H1 (cell line): Measurements from ENCODE around the gene TMEM154. TPM values are rescaled to one million over a fixed set of nuclear protein-coding genes. Genes with fewer than 3 reads are reported as not detected.
A peak's percentile ranks its signal among the peaks of the same experiment; 100 is the strongest.

Source experiments
- CTCF ChIA-PET: fragments of 300-600 bp; sonication (Branson Sonifier 250); formaldehyde crosslinking; loops from one replicate; lab custom pipeline; 2021; ENCODE audit not compliant: partially characterized antibody; lab: Charles Lee
- POLR2A ChIA-PET: fragments of 300-600 bp; sonication (Branson Sonifier 250); formaldehyde crosslinking; loops from one replicate; lab custom pipeline; 2021; ENCODE audit warnings: inconsistent platforms; ENCODE audit not compliant: partially characterized antibody; lab: Charles Lee
- DNase-seq, 2 experiments: peaks; one replicate each; pipeline versions ENCODE4 v3.0.0 to v3.0.0-alpha.2; 2010 to 2022; ENCODE audit warnings: low spot score in 2 of 2, low read depth in 1 of 2, mixed read lengths in 1 of 2
- FAIRE-seq: peaks from 2 replicates; lab custom pipeline; 2011; peaks lifted over from hg19 to GRCh38; lab: Jason Lieb, UNC
- H2AFZ ChIP-seq: 2 replicates; pipeline ENCODE4 v1.8.1; 2012; ENCODE audit warnings: low read length, inconsistent platforms
- H2AK5ac ChIP-seq: 2 replicates; pipeline ENCODE4 v1.6.1; 2013; ENCODE audit warnings: low read depth, low read length
- H2BK120ac ChIP-seq: replicated peaks from 2 replicates; pipeline ENCODE3; 2013; ENCODE audit warnings: low read depth, low read length, inconsistent platforms
- H2BK12ac ChIP-seq: 2 replicates; pipeline ENCODE4 v1.6.1; 2013; ENCODE audit warnings: low read depth, low read length
- H2BK15ac ChIP-seq: 2 replicates; pipeline ENCODE4 v1.6.1; 2013; ENCODE audit warnings: low read length
- H2BK20ac ChIP-seq: 2 replicates; pipeline ENCODE4 v1.6.1; 2013; ENCODE audit warnings: low read length
- H2BK5ac ChIP-seq: 2 replicates; pipeline ENCODE4 v1.6.1; 2013; ENCODE audit warnings: low read depth, low read length
- H3K14ac ChIP-seq: 2 replicates; pipeline ENCODE4 v1.6.1; 2013; ENCODE audit warnings: inconsistent platforms; ENCODE audit not compliant: insufficient read length
- H3K18ac ChIP-seq: 2 replicates; pipeline ENCODE4 v1.6.1; 2013; ENCODE audit warnings: low read length; ENCODE audit errors: extremely low read depth
- H3K23ac ChIP-seq: 2 replicates; pipeline ENCODE4 v1.6.1; 2013; ENCODE audit warnings: inconsistent platforms; ENCODE audit not compliant: insufficient read length
- H3K23me2 ChIP-seq: 2 replicates; pipeline ENCODE4 v1.6.1; 2013; ENCODE audit warnings: low read depth, low read length
- H3K27ac ChIP-seq: 2 replicates; pipeline ENCODE4 v1.6.1; 2011; ENCODE audit warnings: low read depth, low read length, inconsistent platforms
- H3K27me3 ChIP-seq, 4 experiments: replicated peaks in 1 of 4; 1 replicate in 1 of 4; 2 replicates in 3 of 4; pipeline versions ENCODE4 v1.6.1 to v1.8.1; 2011 to 2013; ENCODE audit warnings: low read length in 3 of 4, mild to moderate bottlenecking in 3 of 4, inconsistent platforms in 2 of 4, mixed read lengths in 2 of 4, moderate library complexity in 1 of 4; ENCODE audit not compliant: control insufficient read depth in 3 of 4, insufficient read depth in 3 of 4; ENCODE audit errors: extremely low read depth in 1 of 4
- H3K36me3 ChIP-seq, 4 experiments: 2 replicates each; pipeline versions ENCODE4 v1.6.1 to v1.8.1; 2011 to 2013; ENCODE audit warnings: mild to moderate bottlenecking in 4 of 4, low read length in 3 of 4, moderate library complexity in 2 of 4, control low read depth in 1 of 4, inconsistent platforms in 1 of 4; ENCODE audit not compliant: insufficient read depth in 4 of 4, control insufficient read depth in 2 of 4
- H3K4ac ChIP-seq: replicated peaks from 2 replicates; pipeline ENCODE3; 2013; ENCODE audit warnings: low read length, low read depth, mixed read lengths, inconsistent platforms; ENCODE audit not compliant: insufficient read length
- H3K4me1 ChIP-seq, 4 experiments: replicated peaks in 1 of 4; 1 replicate in 1 of 4; 2 replicates in 3 of 4; pipeline versions ENCODE4 v1.6.1 to v1.8.1; 2011 to 2013; ENCODE audit warnings: low read length in 3 of 4, inconsistent platforms in 2 of 4, mixed read lengths in 1 of 4; ENCODE audit not compliant: insufficient read depth in 4 of 4, control insufficient read depth in 3 of 4
- H3K4me2 ChIP-seq, 2 experiments: 2 replicates each; pipeline versions ENCODE4 v1.6.1 to v1.8.1; 2011 to 2013; ENCODE audit warnings: low read depth in 2 of 2, low read length in 2 of 2, control low read depth in 1 of 2, inconsistent platforms in 1 of 2, mild to moderate bottlenecking in 1 of 2; ENCODE audit not compliant: insufficient read depth in 1 of 2
- H3K4me3 ChIP-seq, 4 experiments: fragments of 200-600, 300-600 bp in 1 of 4; sonication (generic), shearing (Covaris generic), sonication (Bioruptor Twin) in 1 of 4; 2 replicates each; pipeline versions ENCODE4 v1.5.1 to v1.8.1; 2011 to 2016; ENCODE audit warnings: low read length in 4 of 4, low read depth in 3 of 4, control low read depth in 2 of 4, inconsistent platforms in 2 of 4, mild to moderate bottlenecking in 2 of 4, mixed read lengths in 1 of 4, moderate library complexity in 1 of 4; ENCODE audit not compliant: insufficient read depth in 2 of 4; ENCODE audit errors: extremely low read depth in 1 of 4
- H3K56ac ChIP-seq: replicated peaks from 2 replicates; pipeline ENCODE3; 2013; ENCODE audit warnings: low read depth, mild to moderate bottlenecking, mixed read lengths, low read length, inconsistent platforms; ENCODE audit not compliant: insufficient read length
- H3K79me1 ChIP-seq: 2 replicates; pipeline ENCODE4 v1.6.1; 2013; ENCODE audit warnings: low read depth, low read length, control low read depth
- H3K79me2 ChIP-seq, 2 experiments: 2 replicates each; pipeline versions ENCODE4 v1.6.1 to v1.8.1; 2012 to 2013; ENCODE audit warnings: low read length in 2 of 2, mild to moderate bottlenecking in 2 of 2, inconsistent platforms in 1 of 2; ENCODE audit not compliant: insufficient read depth in 2 of 2, control insufficient read depth in 1 of 2
- H3K9ac ChIP-seq, 4 experiments: replicated peaks in 1 of 4; 1 replicate in 1 of 4; 2 replicates in 3 of 4; pipeline versions ENCODE4 v1.6.1 to v1.8.1; 2011 to 2013; ENCODE audit warnings: low read depth in 3 of 4, low read length in 3 of 4, control low read depth in 2 of 4, mild to moderate bottlenecking in 2 of 4, moderate library complexity in 2 of 4, inconsistent platforms in 1 of 4; ENCODE audit errors: extremely low read depth in 1 of 4
- H3K9me3 ChIP-seq, 2 experiments: 2 replicates each; pipeline versions ENCODE4 v1.6.1 to v1.8.1; 2012 to 2013; ENCODE audit warnings: mild to moderate bottlenecking in 2 of 2, moderate library complexity in 2 of 2, control low read depth in 1 of 2, inconsistent platforms in 1 of 2, low read depth in 1 of 2, low read length in 1 of 2, mixed read lengths in 1 of 2; ENCODE audit not compliant: insufficient read depth in 2 of 2
- H4K20me1 ChIP-seq, 2 experiments: replicated peaks in 1 of 2; 2 replicates each; pipeline versions ENCODE3 to v1.8.1; 2011 to 2013; ENCODE audit warnings: inconsistent platforms in 2 of 2, low read length in 2 of 2, mild to moderate bottlenecking in 1 of 2; ENCODE audit not compliant: insufficient read depth in 2 of 2, control insufficient read depth in 1 of 2
- H4K5ac ChIP-seq: 2 replicates; pipeline ENCODE4 v1.6.1; 2013; ENCODE audit warnings: low read length, low read depth, mixed read lengths, inconsistent platforms; ENCODE audit not compliant: insufficient read length
- H4K8ac ChIP-seq: 2 replicates; pipeline ENCODE4 v1.8.0; 2013; ENCODE audit warnings: mild to moderate bottlenecking, moderate library complexity, low read length, inconsistent platforms; ENCODE audit not compliant: insufficient read depth; ENCODE audit errors: extremely low read depth
- H4K91ac ChIP-seq: replicated peaks from 2 replicates; pipeline ENCODE3; 2013; ENCODE audit warnings: low read length, mixed read lengths, inconsistent platforms; ENCODE audit not compliant: insufficient read length
- USF2 ChIP-seq: IDR thresholded peaks from 2 replicates; pipeline ENCODE4 v1.6.1; 2011; ENCODE audit warnings: low read length, improper control_type of control experiment
- WGBS, 2 experiments: shearing (Covaris generic) in 1 of 2; methylation state at CpG; one replicate each; pipeline versions ENCODE4 v1.1.6 to v1.1.7; 2013 to 2015; ENCODE audit warnings: low lambda C conversion rate in 2 of 2, mixed read lengths in 2 of 2, inconsistent platforms in 1 of 2, low coverage in 1 of 2, missing lambda C conversion rate in 1 of 2; ENCODE audit not compliant: insufficient replicate concordance in 2 of 2, insufficient coverage in 1 of 2, insufficient read length in 1 of 2; ENCODE audit errors: extremely low coverage in 1 of 2, missing lambda C conversion rate in 1 of 2; 5-methylcytosine and 5-hydroxymethylcytosine counted together
- polyA plus RNA-seq, 7 experiments: library from polyadenylated mRNA; depleted of rRNA in 3 of 7; stranded (reverse) in 5 of 7; unstranded in 2 of 7; fragments of >200 nt in 5 of 7; fragments of 200-250 nt in 2 of 7; gene quantifications; 1 replicate in 5 of 7; 2 replicates in 1 of 7; 4 replicates in 1 of 7; pipeline versions ENCODE4 v1.2.1 to v1.2.3, GENCODE V29; 2011 to 2013; ENCODE audit warnings: missing spikeins in 2 of 7, mixed read lengths in 2 of 7
- total RNA-seq: library from RNA; stranded (reverse); fragmentation: NEBNext Ultra II Directional; extraction: Animal tissue kit (Norgen Biotek cat#: 25700); gene quantifications from 2 replicates; pipeline ENCODE4 v1.2.1, GENCODE V29; 2021

Gene TMEM154
- total and polyA plus RNA-seq, 2 of the 8 experiments (the other 6 are each of a cell fraction or from before 2014, with no cell fraction given), result 0.33 to 1.2 TPM

DNA sequence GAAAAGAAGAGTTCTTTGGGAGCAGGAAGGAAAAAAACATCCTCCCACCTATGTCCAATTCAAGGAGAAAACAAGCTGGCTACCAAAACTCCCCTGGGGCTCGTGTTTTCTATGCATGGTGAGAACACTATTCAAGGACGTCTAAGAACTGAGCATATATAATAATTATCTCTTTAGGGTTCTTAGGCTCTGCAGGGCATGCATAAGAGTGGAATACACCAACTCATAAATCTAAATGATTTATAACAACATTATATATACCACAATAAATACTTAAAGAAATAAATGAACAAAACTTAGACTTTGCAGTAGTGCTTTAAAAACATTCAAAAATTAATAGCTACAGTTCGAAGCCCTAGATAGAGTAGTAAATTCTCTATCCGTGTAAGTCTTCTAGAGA lies 19.5 kb upstream of the TMEM154 start:
- Histone ChIP-seq H3K23me2 (no peaks in the 10 kb centered on the region), H3K4ac (peak overlapping the region; percentile 1), H2BK15ac (no peak overlapping the region), H4K20me1 (no peaks in the 10 kb centered on the region), H2BK120ac (no peak overlapping the region), H2BK5ac (no peak overlapping the region), H3K4me2 (peak overlapping the region in 1 of 2 experiments; percentile 67; a peak in 1 of 4 replicates), H3K36me3 (no peaks in the 10 kb centered on the region; a peak in 1 of 8 replicates), H4K5ac (no peak overlapping the region), H3K18ac (peak overlapping the region; percentile 10; the same call in 1 of the 2 replicates), H3K14ac (no peak overlapping the region), H3K4me3 (no peak overlapping the region; a peak in 1 of 8 replicates), H3K9ac (no peak overlapping the region; a peak in 1 of 7 replicates), H2AFZ (no peak overlapping the region), H4K91ac (peak overlapping the region; percentile 47), H2AK5ac (no peak overlapping the region), H3K79me1 (no peaks in the 10 kb centered on the region), H3K27ac (no peak overlapping the region), H2BK20ac (peak overlapping the region; percentile 76; the same call in 1 of the 2 replicates), H3K27me3 (no peaks in the 10 kb centered on the region), H2BK12ac (0 out of 2 replicates have a peak overlapping the region, but pooled peaks have one; percentile 63), H3K9me3 (no peaks in the 10 kb centered on the region; a peak in 1 of 4 replicates), H4K8ac (no peak overlapping the region), H3K79me2 (no peaks in the 10 kb centered on the region), H3K56ac (no peak overlapping the region), H3K4me1 (peaks cover 7 to 15% (median 12%) of the 10 kb centered on the region in 4 experiments), H3K23ac (no peak overlapping the region)
- FAIRE-seq, result no peak
- ChIA-PET CTCF (interaction anchor here (0.7 to 1.3 kb wide), 4 partner anchors 10 to 60 kb away, joined by 3 to 5 read pairs (median 3); no protein-coding TSS in a partner anchor), POLR2A (interaction anchor here (0.9 kb wide), 1 partner anchor 12 kb away, joined by 3 read pairs; no protein-coding TSS in a partner anchor)
- 78% methylated on average over 4 of the region's 4 CpGs; no CpG with 5 or more reads in 1 of the 2 experiments for WGBS, 2 experiments
- TF ChIP-seq USF2, result no peak
- DNase-seq, result no peak
